ENCODE data around the gene F8.

The F8 gene

DNA sequence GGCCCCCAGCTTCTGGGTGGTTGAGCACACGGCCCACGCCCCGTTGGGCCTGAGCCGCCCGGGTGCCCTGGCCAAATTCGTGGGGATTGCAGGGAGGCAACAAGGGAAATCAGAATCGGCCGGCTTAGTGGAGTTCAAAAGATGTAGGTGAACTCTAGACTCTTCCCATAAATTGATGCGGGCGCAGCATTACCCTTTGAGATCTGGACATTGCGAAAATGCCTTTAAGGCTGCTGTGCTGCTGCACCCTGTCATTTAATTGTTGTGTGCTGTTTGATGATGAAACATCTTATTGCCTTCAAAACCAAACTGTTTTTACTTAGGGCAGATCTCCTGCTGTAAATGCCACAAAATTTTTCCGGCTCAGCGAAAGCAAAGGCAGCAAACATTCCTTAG, 216.8 kb downstream of the F8 start:
- Mint-ChIP-seq H3K27me3 (no peaks in the 10 kb centered on the region), H3K4me3 (peak overlapping the region; percentile 81), H3K36me3 (no peaks in the 10 kb centered on the region), H3K9me3 (no peaks in the 10 kb centered on the region), H3K4me1 (peaks cover 32% of the 10 kb centered on the region), H3K27ac (no peak overlapping the region)

DNA sequence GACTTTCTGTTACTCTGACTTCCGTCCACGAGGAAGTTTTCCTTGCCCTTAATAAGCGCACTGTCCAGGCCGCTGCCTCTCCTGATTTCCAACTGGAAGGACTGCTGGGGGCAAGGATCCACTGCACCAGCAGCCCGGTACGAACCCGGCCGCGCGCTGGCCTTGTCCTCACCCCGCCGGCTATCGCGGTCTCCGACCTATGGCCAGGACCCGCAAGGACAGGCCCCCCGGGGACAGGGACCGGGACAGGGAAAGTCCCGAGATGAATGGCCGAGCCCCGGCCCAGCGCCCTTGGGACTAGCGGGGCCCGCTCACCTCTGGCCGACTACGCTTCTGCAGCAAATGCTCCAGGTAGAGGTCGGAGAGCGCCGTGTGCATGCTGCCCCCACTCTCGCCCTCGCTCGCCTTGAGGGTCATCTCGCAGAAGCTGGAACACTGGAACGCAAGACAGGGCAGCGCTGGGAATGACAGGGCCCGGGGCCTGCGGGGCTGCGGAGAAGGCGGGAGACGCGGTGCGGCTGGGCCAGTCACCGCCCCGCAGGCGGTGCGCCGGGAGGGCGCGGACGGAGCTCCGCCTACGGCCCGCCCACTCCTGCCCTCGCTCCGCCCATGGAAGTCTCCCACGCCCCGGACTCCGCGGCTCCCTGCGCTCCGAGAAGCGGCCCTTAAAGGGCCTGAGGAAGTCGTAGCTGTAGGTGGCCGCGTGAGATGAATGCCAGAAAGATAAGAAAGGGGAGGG, 217.4 kb downstream of the F8 start, which contains the start of gene MPP1:
TSS of gene MPP1 (minus strand) at position 529 of the 739 bp plus-strand sequence. CDS start at position 417, 112 bp downstream.
- Mint-ChIP-seq H3K27me3 (no peaks in the 10 kb centered on the region), H3K4me1 (peaks cover 38% of the 10 kb centered on the region), H3K36me3 (no peaks in the 10 kb centered on the region), H3K27ac (peak within 1 kb of the TSS; percentile 23), H3K9me3 (no peaks in the 10 kb centered on the region), H3K4me3 (peak within 1 kb of the TSS; percentile 81)

DNA sequence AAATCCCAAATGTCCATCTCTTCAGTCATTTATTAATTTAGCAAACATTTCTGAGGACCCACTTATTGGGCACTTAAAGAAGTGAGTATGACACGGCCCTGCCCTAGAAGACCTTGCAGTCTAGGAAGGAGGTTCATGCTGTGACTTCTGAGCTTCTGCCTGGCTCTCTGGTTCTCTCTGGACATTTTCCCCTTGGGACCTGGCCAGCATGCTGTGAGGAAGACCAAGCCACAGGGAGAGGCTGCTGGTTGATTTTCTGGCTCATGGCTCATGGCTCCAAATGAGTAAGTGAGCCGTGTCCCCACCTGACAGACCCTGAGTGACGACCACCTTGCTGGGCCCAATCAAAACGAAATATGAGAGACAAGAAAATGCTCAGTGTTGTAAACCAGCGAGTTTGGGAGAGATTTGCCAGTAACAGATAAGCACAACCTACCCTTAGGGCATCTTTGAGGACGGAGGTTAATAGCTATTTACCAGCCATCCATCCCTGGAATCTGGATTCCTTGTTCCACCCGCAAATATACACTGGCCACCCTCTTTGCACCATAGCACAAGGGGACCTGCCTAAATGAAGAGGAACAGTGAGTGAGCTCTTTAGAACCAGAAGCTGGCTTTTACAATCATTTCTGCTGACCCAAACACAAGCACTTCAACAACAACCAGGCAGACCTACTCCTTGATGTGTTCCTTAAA, 218.1 kb downstream of the F8 start:
- Mint-ChIP-seq H3K4me1 (peaks cover 45% of the 10 kb centered on the region), H3K27ac (peak overlapping the region; percentile 23), H3K36me3 (no peaks in the 10 kb centered on the region), H3K4me3 (peak overlapping the region; percentile 81), H3K9me3 (no peaks in the 10 kb centered on the region), H3K27me3 (no peaks in the 10 kb centered on the region)

DNA sequence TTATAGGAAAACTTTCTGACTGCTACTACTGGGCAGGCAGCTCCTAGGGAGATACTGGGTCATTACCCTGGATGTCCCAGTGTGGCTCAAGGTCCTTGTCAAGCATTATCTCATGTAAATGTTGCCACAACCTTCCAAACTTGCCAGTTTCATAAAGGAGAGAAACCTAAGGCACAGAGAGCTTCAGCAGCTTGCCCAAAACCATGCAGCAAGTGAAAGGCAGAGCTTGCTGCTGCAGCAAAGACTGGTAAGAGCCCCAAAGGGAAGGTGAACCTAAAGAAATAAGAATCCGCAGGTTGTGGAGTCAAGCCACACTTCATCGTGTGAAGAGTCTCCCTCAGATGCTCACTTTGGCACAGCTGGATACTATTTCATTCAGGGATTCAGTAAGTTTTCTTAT, 219.6 kb downstream of the F8 start:
- no peaks in the 10 kb centered on the region for H3K9me3 Mint-ChIP-seq
- H3K27ac Mint-ChIP-seq, result no peak overlapping the region
- peaks cover 56% of the 10 kb centered on the region for H3K4me1 Mint-ChIP-seq
- no peak overlapping the region for H3K4me3 Mint-ChIP-seq
- H3K27me3 Mint-ChIP-seq, result no peaks in the 10 kb centered on the region
- H3K36me3 Mint-ChIP-seq, result peaks cover 2% of the 10 kb centered on the region

DNA sequence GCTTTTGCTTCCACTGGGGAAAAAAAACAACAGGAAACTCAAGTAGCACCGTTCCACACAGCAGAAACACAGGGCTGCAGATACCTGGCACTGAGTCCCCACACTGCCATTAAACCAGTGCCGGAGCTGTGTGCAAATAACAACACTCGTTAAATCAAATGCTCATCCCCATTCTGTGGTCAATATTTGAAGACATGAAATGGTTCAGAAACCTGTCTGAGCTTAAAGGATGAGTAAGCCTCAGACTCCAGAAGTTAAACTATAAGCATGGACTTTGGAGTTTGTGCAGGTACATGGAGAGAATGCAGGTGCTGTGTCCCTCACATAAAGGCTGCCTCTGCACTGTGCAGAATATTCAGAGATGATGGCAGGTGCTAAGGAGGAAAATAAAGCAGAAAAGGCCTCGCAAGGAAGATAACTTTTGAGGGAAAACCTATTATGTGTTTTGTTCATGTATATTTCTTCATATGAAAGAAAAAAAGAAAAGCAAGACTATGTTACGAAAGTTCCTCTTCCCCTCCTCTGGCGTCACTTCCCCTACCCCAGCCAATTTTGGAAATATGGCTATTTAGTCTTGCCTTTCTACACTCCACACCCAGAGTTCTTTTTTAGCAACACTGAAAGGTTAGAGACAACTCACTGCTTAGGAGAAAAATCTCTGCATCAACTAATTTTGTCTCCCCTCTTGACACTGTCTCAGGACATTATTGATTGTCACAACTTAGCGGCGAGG, 221.9 kb downstream of the F8 start:
- peaks cover 66% of the 10 kb centered on the region for H3K4me1 Mint-ChIP-seq
- no peaks in the 10 kb centered on the region for H3K9me3 Mint-ChIP-seq
- H3K36me3 Mint-ChIP-seq, result peaks cover 2% of the 10 kb centered on the region
- H3K27ac Mint-ChIP-seq, result peak overlapping the region; percentile 85
- no peaks in the 10 kb centered on the region for H3K27me3 Mint-ChIP-seq
- peak overlapping the region; percentile 7 for H3K4me3 Mint-ChIP-seq

DNA sequence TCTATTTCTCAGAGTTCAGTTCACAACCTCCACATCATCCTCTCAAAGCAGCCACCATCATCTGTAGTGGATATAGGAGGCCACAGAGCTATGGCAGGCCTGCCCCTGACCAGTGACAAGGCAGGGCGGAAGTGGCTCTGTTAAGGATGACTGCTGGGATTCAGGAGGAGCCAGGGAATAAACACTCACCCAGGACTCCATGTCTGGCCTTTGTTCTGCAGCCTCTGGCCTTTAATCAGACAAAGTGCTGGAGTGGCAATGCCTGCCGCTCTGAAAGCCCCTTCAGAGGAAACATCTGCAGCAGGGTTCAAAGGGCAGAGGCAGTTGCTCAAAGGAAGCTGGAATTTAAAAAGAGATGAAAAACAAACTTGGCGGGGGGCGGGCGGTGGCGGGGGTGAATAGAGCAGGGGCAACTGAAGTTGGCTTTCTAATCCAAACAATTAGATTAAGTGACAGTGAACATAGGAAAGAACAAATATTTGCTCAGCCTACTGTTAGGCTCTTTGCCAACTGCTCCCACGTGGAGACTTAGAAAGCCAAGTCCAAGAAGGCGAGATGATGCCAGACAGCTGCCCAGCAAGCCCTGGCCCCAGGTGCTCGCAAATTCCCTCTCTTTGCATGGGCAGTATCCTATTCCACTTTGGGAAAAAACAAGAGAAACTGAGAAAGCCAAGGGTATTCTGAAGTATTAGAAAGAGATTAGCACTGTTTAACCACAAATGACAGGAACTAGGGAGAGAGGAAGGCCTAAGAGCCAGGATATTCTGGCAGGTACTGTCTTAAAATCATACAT, 222.8 kb downstream of the F8 start:
- Mint-ChIP-seq H3K4me3 (peak overlapping the region; percentile 16), H3K27ac (peak overlapping the region; percentile 83)

DNA sequence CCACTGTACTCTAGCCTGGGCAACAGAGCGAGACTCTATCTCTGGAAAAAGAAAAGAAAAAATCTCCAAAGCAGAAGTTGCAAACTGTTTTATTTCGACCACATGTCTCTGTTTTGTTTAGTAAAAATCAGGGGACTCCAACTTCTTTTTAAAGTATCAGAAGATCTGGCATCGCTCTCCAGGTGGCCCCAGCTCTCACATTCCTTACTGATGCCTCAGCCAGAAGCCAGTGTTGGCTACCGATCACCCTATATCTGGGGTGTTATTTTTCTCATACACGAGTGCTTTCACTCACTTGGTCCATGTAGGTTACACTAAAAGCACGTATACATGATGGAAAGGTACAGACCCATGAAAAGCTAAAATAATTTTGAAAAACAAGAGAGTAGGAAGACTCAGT, 225.5 kb downstream of the F8 start:
- H3K4me1 Mint-ChIP-seq, result peaks cover 50% of the 10 kb centered on the region
- peaks cover 2% of the 10 kb centered on the region for H3K36me3 Mint-ChIP-seq
- H3K27ac Mint-ChIP-seq, result no peak overlapping the region
- no peaks in the 10 kb centered on the region for H3K27me3 Mint-ChIP-seq
- H3K4me3 Mint-ChIP-seq, result no peak overlapping the region
- no peaks in the 10 kb centered on the region for H3K9me3 Mint-ChIP-seq

More for the DNA sequence above, 222.8 kb downstream of the F8 start:
- Mint-ChIP-seq H3K9me3 (no peaks in the 10 kb centered on the region), H3K27me3 (no peaks in the 10 kb centered on the region), H3K36me3 (peaks cover 2% of the 10 kb centered on the region), H3K4me1 (peaks cover 66% of the 10 kb centered on the region)

DNA sequence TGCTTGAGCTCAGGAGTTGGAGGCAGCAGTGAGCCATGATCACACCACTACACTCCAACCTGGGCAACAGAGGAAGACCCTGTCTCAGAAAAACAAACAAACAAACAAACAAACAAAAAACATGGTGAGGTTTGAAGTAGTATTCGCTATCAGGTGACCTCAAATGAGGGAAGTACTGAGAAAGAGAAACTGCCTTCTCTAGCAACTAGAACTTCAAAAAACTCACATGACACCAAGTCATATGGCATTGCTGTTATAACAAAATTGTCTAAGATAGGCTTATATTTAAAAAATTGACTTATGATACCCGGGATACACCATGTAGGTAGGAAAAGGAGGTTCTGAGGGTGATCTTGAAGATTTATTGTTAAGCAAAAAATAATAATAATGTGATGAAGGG, 227.5 kb downstream of the F8 start:
- Mint-ChIP-seq H3K27ac (no peak overlapping the region), H3K4me1 (peaks cover 36% of the 10 kb centered on the region), H3K36me3 (peaks cover 2% of the 10 kb centered on the region), H3K4me3 (no peak overlapping the region), H3K9me3 (no peaks in the 10 kb centered on the region), H3K27me3 (no peaks in the 10 kb centered on the region)

DNA sequence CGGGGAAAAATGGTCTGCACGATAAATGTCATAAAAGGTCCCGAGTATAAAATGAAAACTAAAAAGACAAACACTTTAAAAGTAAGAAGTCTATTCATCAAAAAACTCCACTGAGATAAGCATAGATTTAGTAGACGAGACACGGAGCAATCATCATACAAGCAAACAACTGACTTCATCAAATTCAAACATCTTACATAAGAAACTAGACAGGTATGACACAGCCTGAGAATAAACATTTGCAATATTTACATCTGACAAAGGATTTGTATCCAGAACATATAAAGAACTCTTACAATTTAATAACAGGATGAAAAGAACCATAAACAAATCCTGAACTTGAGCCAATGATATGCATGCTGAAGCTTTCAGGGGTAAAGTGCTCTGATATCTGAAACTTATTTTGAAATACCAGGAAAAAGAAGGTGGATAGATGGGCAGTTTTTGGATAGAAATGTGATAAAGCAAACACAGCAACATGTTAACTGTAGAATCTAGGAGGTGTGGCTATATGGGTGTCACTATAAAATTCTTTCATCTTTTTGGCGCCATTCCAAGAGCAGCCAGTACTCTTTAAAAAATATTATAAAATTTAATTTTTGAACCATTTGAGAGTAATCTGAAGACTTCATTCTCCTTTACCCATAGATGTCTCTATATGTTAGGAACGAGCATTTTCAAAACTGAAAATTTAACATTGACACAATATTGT, 229.3 kb downstream of the F8 start:
- Mint-ChIP-seq H3K27ac (no peak overlapping the region), H3K9me3 (no peaks in the 10 kb centered on the region), H3K36me3 (no peaks in the 10 kb centered on the region), H3K4me1 (peaks cover 20% of the 10 kb centered on the region), H3K4me3 (no peak overlapping the region), H3K27me3 (no peaks in the 10 kb centered on the region)

DNA sequence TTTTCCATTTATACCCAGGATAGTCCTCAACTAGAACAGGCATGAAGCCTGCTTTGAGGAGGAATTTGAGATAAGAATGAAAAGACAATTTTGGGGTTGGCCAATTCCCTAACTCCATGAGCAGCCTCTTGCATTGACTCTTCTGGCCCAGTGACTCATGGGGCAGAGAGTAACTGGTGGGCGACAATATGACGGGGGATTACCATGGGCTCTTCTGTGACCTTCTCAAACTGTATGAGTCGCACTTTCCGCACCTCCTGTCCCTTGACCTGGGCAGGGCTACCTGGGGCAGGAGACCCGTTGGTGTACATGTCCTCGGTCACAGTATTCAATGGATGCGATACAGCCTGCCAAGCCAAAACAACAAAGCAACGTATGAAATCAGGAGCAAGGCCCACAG, 230.6 kb downstream of the F8 start:
- H3K36me3 Mint-ChIP-seq, result no peaks in the 10 kb centered on the region
- H3K27ac Mint-ChIP-seq, result no peak overlapping the region
- H3K27me3 Mint-ChIP-seq, result no peaks in the 10 kb centered on the region
- no peak overlapping the region for H3K4me3 Mint-ChIP-seq
- peaks cover 9% of the 10 kb centered on the region for H3K4me1 Mint-ChIP-seq
- H3K9me3 Mint-ChIP-seq, result no peaks in the 10 kb centered on the region

DNA sequence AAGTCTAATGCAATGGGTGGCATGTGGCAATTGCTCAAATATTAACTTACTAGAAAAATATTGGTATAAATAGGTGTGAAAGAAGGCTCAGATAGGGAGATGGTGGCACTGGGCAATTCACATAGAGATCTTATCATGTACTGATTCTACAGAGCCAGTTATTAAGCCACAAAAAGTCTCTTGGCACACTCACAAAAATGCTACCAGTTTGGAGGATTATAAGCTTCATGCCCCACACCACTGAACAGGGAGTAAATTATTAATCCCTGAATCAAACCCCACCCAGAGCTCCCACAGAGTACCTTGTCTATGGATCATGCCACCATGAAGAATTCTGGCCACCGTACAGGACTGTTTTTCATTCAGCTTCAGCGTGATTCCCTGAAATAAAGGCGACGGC, 231.1 kb downstream of the F8 start:
- Mint-ChIP-seq H3K27me3 (no peaks in the 10 kb centered on the region), H3K27ac (no peak overlapping the region), H3K4me3 (no peak overlapping the region), H3K36me3 (no peaks in the 10 kb centered on the region), H3K4me1 (peaks cover 9% of the 10 kb centered on the region), H3K9me3 (no peaks in the 10 kb centered on the region)

All from activated naive CD4-positive, alpha-beta T cell treated with anti-CD3 and anti-CD28 coated beads, Interleukin-2, amount 50 U/mL, for 24 hours (primary cell).